Mononuclear cell (primary cell): Measurements from ENCODE around the gene F2RL3. TPM values are rescaled to one million over a fixed set of nuclear protein-coding genes. Genes with fewer than 3 reads are reported as not detected.
"Not testable (repeated sequence)": the region's sequence is repeated elsewhere in the genome, so short reads cannot be mapped to it uniquely, and the experiment has no call there.

Experiments used
- H3K27me3 ChIP-seq: 2 replicates; pipeline ENCODE4 v1.6.0; 2011; ENCODE audit warnings: low read length, control low read depth; ENCODE audit not compliant: insufficient read depth
- H3K4me1 ChIP-seq: 2 replicates; pipeline ENCODE4 v1.5.1; 2011; ENCODE audit warnings: mild to moderate bottlenecking, low read length, control low read depth; ENCODE audit not compliant: insufficient read depth
- H3K4me3 ChIP-seq: 2 replicates; pipeline ENCODE4 v1.5.1; 2011; ENCODE audit warnings: mild to moderate bottlenecking, low read length, moderate library complexity
- H3K9me3 ChIP-seq: 2 replicates; pipeline ENCODE4 v1.5.1; 2011; ENCODE audit warnings: low read depth, mild to moderate bottlenecking, control low read depth, low read length
- total RNA-seq: library from RNA; depleted of rRNA; stranded (reverse); fragments of >200 nt; gene quantifications from one replicate; pipeline ENCODE4 v1.2.3, GENCODE V29; 2012

F2RL3 gene
- total RNA-seq, 1 donor = 1.7 TPM

GRCh38 chr19:16915734-16916133 lies 26.9 kb downstream of the F2RL3 start:
- Histone ChIP-seq H3K27me3 (no peaks in the 10 kb centered on the region), H3K4me1 (no peaks in the 10 kb centered on the region), H3K9me3 (peaks cover 14% of the 10 kb centered on the region), H3K4me3 (no peak overlapping the region)

- no peak overlapping the region for H3K4me3 ChIP-seq
- H3K27me3 ChIP-seq = no peaks in the 10 kb centered on the region
- peaks cover 12% of the 10 kb centered on the region for H3K9me3 ChIP-seq
- no peaks in the 10 kb centered on the region for H3K4me1 ChIP-seq
Observed at GRCh38 chr19:16917401-16917800, 28.6 kb downstream of the F2RL3 start.

GRCh38 chr19:16919496-16919895 lies 30.7 kb downstream of the F2RL3 start:
- Histone ChIP-seq H3K4me1 (no peaks in the 10 kb centered on the region), H3K9me3 (no peaks in the 10 kb centered on the region), H3K4me3 (no peak overlapping the region), H3K27me3 (no peaks in the 10 kb centered on the region)

- H3K4me1 ChIP-seq = no peaks in the 10 kb centered on the region
- no peak overlapping the region for H3K4me3 ChIP-seq
- H3K27me3 ChIP-seq = no peaks in the 10 kb centered on the region
- H3K9me3 ChIP-seq = no peaks in the 10 kb centered on the region
Observed at GRCh38 chr19:16920816-16921529, 32.2 kb downstream of the F2RL3 start.

GRCh38 chr19:16921766-16922591 lies 33.2 kb downstream of the F2RL3 start:
- no peak overlapping the region for H3K4me3 ChIP-seq
- H3K9me3 ChIP-seq = no peaks in the 10 kb centered on the region
- no peaks in the 10 kb centered on the region for H3K27me3 ChIP-seq
- no peaks in the 10 kb centered on the region for H3K4me1 ChIP-seq

GRCh38 chr19:16922592-16922934 lies 33.8 kb downstream of the F2RL3 start:
- H3K4me1 ChIP-seq = no peaks in the 10 kb centered on the region
- no peaks in the 10 kb centered on the region for H3K9me3 ChIP-seq
- no peak overlapping the region for H3K4me3 ChIP-seq
- no peaks in the 10 kb centered on the region for H3K27me3 ChIP-seq

GRCh38 chr19:16922949-16923348 lies 34.1 kb downstream of the F2RL3 start:
- Histone ChIP-seq H3K9me3 (no peaks in the 10 kb centered on the region), H3K4me3 (no peak overlapping the region), H3K27me3 (no peaks in the 10 kb centered on the region), H3K4me1 (no peaks in the 10 kb centered on the region)

- H3K27me3 ChIP-seq = no peaks in the 10 kb centered on the region
- H3K9me3 ChIP-seq = no peaks in the 10 kb centered on the region
- no peak overlapping the region for H3K4me3 ChIP-seq
- H3K4me1 ChIP-seq = no peaks in the 10 kb centered on the region
Observed at GRCh38 chr19:16927883-16928282, 39.1 kb downstream of the F2RL3 start.

GRCh38 chr19:16928351-16928750 lies 39.6 kb downstream of the F2RL3 start:
- Histone ChIP-seq H3K9me3 (peaks cover 2% of the 10 kb centered on the region), H3K27me3 (no peaks in the 10 kb centered on the region), H3K4me1 (no peaks in the 10 kb centered on the region), H3K4me3 (no peak overlapping the region)

- no peaks in the 10 kb centered on the region for H3K4me1 ChIP-seq
Observed at GRCh38 chr19:16928916-16929315, 40.1 kb downstream of the F2RL3 start.

GRCh38 chr19:16930753-16931152 lies 42.0 kb downstream of the F2RL3 start:
- Histone ChIP-seq H3K4me1 (no peaks in the 10 kb centered on the region), H3K9me3 (peaks cover 23% of the 10 kb centered on the region), H3K27me3 (no peaks in the 10 kb centered on the region), H3K4me3 (no peak overlapping the region)

More at GRCh38 chr19:16928916-16929315, 40.1 kb downstream of the F2RL3 start:
- peaks cover 7% of the 10 kb centered on the region for H3K9me3 ChIP-seq
- no peak overlapping the region for H3K4me3 ChIP-seq
- H3K27me3 ChIP-seq = no peaks in the 10 kb centered on the region

- Histone ChIP-seq H3K9me3 (peaks cover 23% of the 10 kb centered on the region), H3K27me3 (no peaks in the 10 kb centered on the region), H3K4me3 (no peak overlapping the region), H3K4me1 (no peaks in the 10 kb centered on the region)
Observed at GRCh38 chr19:16931306-16931705, 42.5 kb downstream of the F2RL3 start.

GRCh38 chr19:16934489-16934888 lies 45.7 kb downstream of the F2RL3 start:
- peaks cover 23% of the 10 kb centered on the region for H3K9me3 ChIP-seq
- no peaks in the 10 kb centered on the region for H3K4me1 ChIP-seq
- H3K4me3 ChIP-seq = no peak overlapping the region
- H3K27me3 ChIP-seq = no peaks in the 10 kb centered on the region

GRCh38 chr19:16936901-16937300 lies 48.1 kb downstream of the F2RL3 start:
- Histone ChIP-seq H3K4me3 (no peak overlapping the region), H3K9me3 (peaks cover 23% of the 10 kb centered on the region), H3K27me3 (no peaks in the 10 kb centered on the region), H3K4me1 (no peaks in the 10 kb centered on the region)

GRCh38 chr19:16937796-16938195 lies 49.0 kb downstream of the F2RL3 start:
- H3K9me3 ChIP-seq = peaks cover 23% of the 10 kb centered on the region
- H3K27me3 ChIP-seq, H3K4me1 ChIP-seq: not testable (repeated sequence)

GRCh38 chr19:16938211-16938610 lies 49.4 kb downstream of the F2RL3 start:
- H3K27me3 ChIP-seq = no peaks in the 10 kb centered on the region
- no peak overlapping the region for H3K4me3 ChIP-seq
- H3K4me1 ChIP-seq = no peaks in the 10 kb centered on the region
- peaks cover 23% of the 10 kb centered on the region for H3K9me3 ChIP-seq

More at GRCh38 chr19:16937796-16938195, 49.0 kb downstream of the F2RL3 start:
- not testable (repeated sequence) for H3K4me3 ChIP-seq
